Measurements from ENCODE around the gene TULP4. TPM values are rescaled to one million over a fixed set of nuclear protein-coding genes. Genes with fewer than 3 reads are reported as not detected.

TULP4 gene
- total RNA-seq, 1 experiment from 2014 or later: 21.5 TPM

DNA sequence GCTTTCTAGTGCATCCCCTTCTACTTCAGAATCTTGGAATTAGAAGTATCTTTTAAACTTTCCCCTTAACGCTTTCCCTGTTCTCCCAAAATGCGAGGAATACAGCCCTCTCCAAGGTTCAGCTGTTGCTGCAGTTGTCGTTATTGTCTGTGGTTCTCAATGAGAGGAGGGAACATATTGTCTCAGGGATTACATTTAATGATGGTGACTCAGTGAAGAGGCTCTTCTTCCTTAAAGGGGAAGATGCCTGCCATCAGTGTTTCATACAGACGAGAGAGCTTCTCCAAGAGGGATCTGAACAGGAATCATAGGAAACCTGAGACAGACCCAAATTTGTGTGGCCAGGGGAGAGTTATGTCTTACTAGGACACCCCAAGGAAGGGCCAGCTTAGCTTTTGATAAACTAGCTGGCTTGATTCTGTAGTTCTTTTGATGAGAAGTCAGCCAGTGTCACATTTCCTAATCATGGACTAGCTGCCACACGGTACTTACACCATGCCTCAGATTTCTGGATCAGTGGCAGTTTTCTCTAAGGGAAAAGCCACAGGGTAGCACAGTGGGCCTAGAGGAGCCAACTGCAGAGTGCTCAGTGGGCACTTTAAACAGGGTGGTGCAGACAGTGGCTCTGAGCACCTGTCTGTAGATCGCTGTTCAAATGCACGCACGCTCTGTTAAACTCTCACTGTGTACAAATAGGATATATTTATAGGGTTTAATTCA is 187.9 kb downstream of the TULP4 start:
- H3K4me3 ChIP-seq (ENCODE audit: low read length): no peak overlapping the region
- no peak overlapping the region for H3K9ac ChIP-seq (ENCODE audit: low read length)
- no TSS peak for BruUV-seq (replicated peaks)
- intact Hi-C loops (cut with micrococcal nuclease): no loop called here
- H3K27ac ChIP-seq (ENCODE audit: low read length): no peak overlapping the region
- H3K27me3 ChIP-seq (ENCODE audit: low read length): no peaks in the 10 kb centered on the region
- no peaks in the 10 kb centered on the region for H3F3A ChIP-seq (ENCODE audit: low read length, unreplicated experiment)
- ChIA-PET CTCF (no interaction called here), POLR2A (ENCODE audit: unreplicated experiment) (no interaction called here)
- H3K4me2 ChIP-seq (ENCODE audit: low read length): no peak overlapping the region
- DNase-seq (peak; percentile 33), ATAC-seq (peak; percentile 88)
- H4K20me1 ChIP-seq (ENCODE audit: low read length): no peaks in the 10 kb centered on the region
- no peaks in the 10 kb centered on the region for H3K79me2 ChIP-seq (ENCODE audit: low read length)
- TF ChIP-seq EZH2phosphoT487 (IDR thresholded peaks at IDR 0.05; ENCODE audit: borderline replicate concordance, low read length) (no peak), EZH2 (IDR thresholded peaks at IDR 0.05; ENCODE audit: low read length, unreplicated experiment) (no peak), CTCF (conservative IDR thresholded peaks at IDR 0.05; ENCODE audit: low read depth, low read length) (no peak)
- no peaks in the 10 kb centered on the region for H3K9me2 ChIP-seq (replicated peaks; ENCODE audit: low read length)
- H3K36me3 ChIP-seq (ENCODE audit: low read depth, low read length): no peaks in the 10 kb centered on the region; the same call in 1 of the 2 replicates
- H2AFZ ChIP-seq (ENCODE audit: low read length): no peak overlapping the region
- H3K4me1 ChIP-seq (ENCODE audit: insufficient read depth, low read length): 0 out of 2 replicates have a peak, but pooled peaks cover 9% of the 10 kb centered on the region
- no peaks in the 10 kb centered on the region for H3K9me3 ChIP-seq (ENCODE audit: low read length)

GRCh38 chr6:158501360-158502262 is 189.3 kb downstream of the TULP4 start:
- no TSS peak for BruUV-seq (replicated peaks)
- Histone ChIP-seq H3K9me3 (ENCODE audit: low read length) (no peaks in the 10 kb centered on the region), H3K9me2 (replicated peaks; ENCODE audit: low read length) (no peaks in the 10 kb centered on the region), H3K4me2 (ENCODE audit: low read length) (no peak overlapping the region), H3F3A (ENCODE audit: low read length, unreplicated experiment) (no peaks in the 10 kb centered on the region), H3K27ac (ENCODE audit: low read length) (no peak overlapping the region), H4K20me1 (ENCODE audit: low read length) (no peaks in the 10 kb centered on the region), H3K79me2 (ENCODE audit: low read length) (no peaks in the 10 kb centered on the region), H3K9ac (ENCODE audit: low read length) (no peak overlapping the region), H2AFZ (ENCODE audit: low read length) (no peak overlapping the region), H3K4me1 (ENCODE audit: insufficient read depth, low read length) (0 out of 2 replicates have a peak, but pooled peaks cover 9% of the 10 kb centered on the region), H3K27me3 (ENCODE audit: low read length) (no peaks in the 10 kb centered on the region), H3K36me3 (ENCODE audit: low read depth, low read length) (no peaks in the 10 kb centered on the region; the same call in 1 of the 2 replicates), H3K4me3 (ENCODE audit: low read length) (no peak overlapping the region)
- ChIA-PET CTCF (no interaction called here), POLR2A (ENCODE audit: unreplicated experiment) (no interaction called here)
- TF ChIP-seq EZH2 (IDR thresholded peaks at IDR 0.05; ENCODE audit: low read length, unreplicated experiment) (no peak), EZH2phosphoT487 (IDR thresholded peaks at IDR 0.05; ENCODE audit: borderline replicate concordance, low read length) (no peak), CTCF (conservative IDR thresholded peaks at IDR 0.05; ENCODE audit: low read depth, low read length) (no peak)
- DNase-seq (no peak), ATAC-seq (no peak)
- intact Hi-C loops (cut with micrococcal nuclease): no loop called here

Data from PC-3 (cell line).